ENCODE measurements around the gene SEC22A.

SEC22A gene

GRCh38 chr3:123307064-123307463 lies 105.3 kb downstream of the SEC22A start:
- DNase-seq (ENCODE audit: low read depth), result no peak

GRCh38 chr3:123310186-123310585 lies 108.4 kb downstream of the SEC22A start:
- DNase-seq (ENCODE audit: low read depth), result no peak

- no peak for DNase-seq (ENCODE audit: low read depth)
Measured at GRCh38 chr3:123310741-123311140, 109.0 kb downstream of the SEC22A start.

- DNase-seq (ENCODE audit: low read depth), result no peak
Measured at GRCh38 chr3:123311201-123311600, 109.5 kb downstream of the SEC22A start.

GRCh38 chr3:123312331-123313265 lies 110.9 kb downstream of the SEC22A start:
- no peak for DNase-seq (ENCODE audit: low read depth)

- DNase-seq (ENCODE audit: low read depth), result no peak
Measured at GRCh38 chr3:123313889-123314288, 112.1 kb downstream of the SEC22A start.

- DNase-seq (ENCODE audit: low read depth), result no peak
Measured at GRCh38 chr3:123314359-123315270, 112.9 kb downstream of the SEC22A start.

GRCh38 chr3:123315271-123315595 lies 113.5 kb downstream of the SEC22A start:
- no peak for DNase-seq (ENCODE audit: low read depth)

- no peak for DNase-seq (ENCODE audit: low read depth)
Measured at GRCh38 chr3:123317716-123318115, 116.0 kb downstream of the SEC22A start.

- DNase-seq (ENCODE audit: low read depth), result no peak
Measured at GRCh38 chr3:123318374-123318773, 116.6 kb downstream of the SEC22A start.

GRCh38 chr3:123319760-123320159 lies 118.0 kb downstream of the SEC22A start:
- DNase-seq (ENCODE audit: low read depth), result no peak

GRCh38 chr3:123320221-123320620 lies 118.5 kb downstream of the SEC22A start:
- DNase-seq (ENCODE audit: low read depth), result no peak

GRCh38 chr3:123321806-123322205 lies 120.1 kb downstream of the SEC22A start:
- DNase-seq (ENCODE audit: low read depth), result no peak

- no peak for DNase-seq (ENCODE audit: low read depth)
Measured at GRCh38 chr3:123322866-123323265, 121.1 kb downstream of the SEC22A start.

Data from ELR (cell line).